ENCODE results near the gene NINL.

DNA sequence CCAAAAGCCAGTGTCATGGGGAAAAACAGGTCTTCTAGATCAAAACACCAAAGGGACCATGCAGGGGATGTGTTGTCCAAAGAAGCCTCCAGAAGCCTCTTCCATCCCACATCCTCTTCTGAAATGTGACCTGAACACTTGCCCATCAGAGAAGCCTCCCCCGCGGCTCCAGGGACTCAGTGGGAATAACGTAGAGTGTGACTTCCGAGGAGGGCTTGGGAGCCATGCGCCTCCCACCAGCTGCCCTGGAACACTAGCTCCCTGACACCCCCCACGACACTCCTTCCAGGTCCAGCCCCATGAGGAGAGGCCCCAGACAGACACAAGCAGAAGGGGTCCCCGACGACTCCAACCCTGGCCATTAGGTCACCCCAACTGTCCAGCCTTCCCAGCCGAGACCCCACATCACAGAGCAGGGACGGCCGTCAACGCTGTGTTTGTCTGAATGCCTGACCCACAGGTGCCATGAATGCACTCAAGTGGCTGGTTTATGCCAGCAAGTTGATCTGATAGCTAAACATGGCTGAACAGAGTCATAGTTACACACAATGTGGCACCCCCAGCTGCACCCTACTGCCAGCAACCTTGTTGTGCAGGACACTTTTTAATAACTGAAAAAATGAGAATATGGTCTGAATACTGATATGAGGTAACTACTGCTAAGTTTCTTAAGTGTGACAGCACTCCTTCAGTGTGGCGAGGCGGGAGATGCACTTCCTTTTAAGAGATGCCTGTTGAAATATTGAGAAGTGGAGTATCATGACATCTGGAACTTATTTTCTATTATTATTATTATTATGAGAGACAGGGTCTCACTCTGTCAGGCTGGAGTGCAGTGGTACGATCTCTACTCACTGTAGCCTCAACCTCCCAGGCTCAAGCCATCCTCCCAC, 119.8 kb downstream of the NINL start:
- TF ChIP-seq, protein P1, sequence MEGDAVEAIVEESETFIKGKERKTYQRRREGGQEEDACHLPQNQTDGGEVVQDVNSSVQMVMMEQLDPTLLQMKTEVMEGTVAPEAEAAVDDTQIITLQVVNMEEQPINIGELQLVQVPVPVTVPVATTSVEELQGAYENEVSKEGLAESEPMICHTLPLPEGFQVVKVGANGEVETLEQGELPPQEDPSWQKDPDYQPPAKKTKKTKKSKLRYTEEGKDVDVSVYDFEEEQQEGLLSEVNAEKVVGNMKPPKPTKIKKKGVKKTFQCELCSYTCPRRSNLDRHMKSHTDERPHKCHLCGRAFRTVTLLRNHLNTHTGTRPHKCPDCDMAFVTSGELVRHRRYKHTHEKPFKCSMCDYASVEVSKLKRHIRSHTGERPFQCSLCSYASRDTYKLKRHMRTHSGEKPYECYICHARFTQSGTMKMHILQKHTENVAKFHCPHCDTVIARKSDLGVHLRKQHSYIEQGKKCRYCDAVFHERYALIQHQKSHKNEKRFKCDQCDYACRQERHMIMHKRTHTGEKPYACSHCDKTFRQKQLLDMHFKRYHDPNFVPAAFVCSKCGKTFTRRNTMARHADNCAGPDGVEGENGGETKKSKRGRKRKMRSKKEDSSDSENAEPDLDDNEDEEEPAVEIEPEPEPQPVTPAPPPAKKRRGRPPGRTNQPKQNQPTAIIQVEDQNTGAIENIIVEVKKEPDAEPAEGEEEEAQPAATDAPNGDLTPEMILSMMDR (IDR thresholded peaks at IDR 0.05) = no peak
- TF ChIP-seq POLR2A (IDR thresholded peaks at IDR 0.05) (no peak), EP300 (IDR thresholded peaks at IDR 0.05; ENCODE audit: low read depth) (no peak)
